Measurements from ENCODE around the gene GUSB. TPM values are rescaled to one million over a fixed set of nuclear protein-coding genes. Genes with fewer than 3 reads are reported as not detected.

GUSB gene
- total RNA-seq, 1 donor, result 32.6 TPM

GRCh38 chr7:65925040-65925439, 57.0 kb downstream of the GUSB start:
- H4K20me1 ChIP-seq (ENCODE audit: insufficient read depth, low read length), result peaks cover 25% of the 10 kb centered on the region

GRCh38 chr7:65924193-65924592, 57.8 kb downstream of the GUSB start:
- Histone ChIP-seq H3K27ac (ENCODE audit: low read depth, low read length) (no peak overlapping the region), H2AFZ (ENCODE audit: low read length) (no peak overlapping the region), H4K20me1 (ENCODE audit: insufficient read depth, low read length) (peaks cover 25% of the 10 kb centered on the region), H3K4me2 (ENCODE audit: insufficient read depth, low read length) (no peak overlapping the region), H3K4me1 (ENCODE audit: insufficient read depth, low read length) (no peaks in the 10 kb centered on the region), H3K79me2 (ENCODE audit: insufficient read depth, low read length) (peaks cover 67% of the 10 kb centered on the region), H3K9me3 (ENCODE audit: low read depth, low read length) (no peaks in the 10 kb centered on the region), H3K4me3 (ENCODE audit: insufficient read depth, low read length) (no peak overlapping the region), H3K36me3 (ENCODE audit: insufficient read depth, low read length) (no peaks in the 10 kb centered on the region), H3K27me3 (ENCODE audit: insufficient read depth, low read length) (no peaks in the 10 kb centered on the region)
- peak; percentile 26 for DNase-seq (ENCODE audit: insufficient read length, low spot score, missing footprints)
- TF ChIP-seq, protein P1, sequence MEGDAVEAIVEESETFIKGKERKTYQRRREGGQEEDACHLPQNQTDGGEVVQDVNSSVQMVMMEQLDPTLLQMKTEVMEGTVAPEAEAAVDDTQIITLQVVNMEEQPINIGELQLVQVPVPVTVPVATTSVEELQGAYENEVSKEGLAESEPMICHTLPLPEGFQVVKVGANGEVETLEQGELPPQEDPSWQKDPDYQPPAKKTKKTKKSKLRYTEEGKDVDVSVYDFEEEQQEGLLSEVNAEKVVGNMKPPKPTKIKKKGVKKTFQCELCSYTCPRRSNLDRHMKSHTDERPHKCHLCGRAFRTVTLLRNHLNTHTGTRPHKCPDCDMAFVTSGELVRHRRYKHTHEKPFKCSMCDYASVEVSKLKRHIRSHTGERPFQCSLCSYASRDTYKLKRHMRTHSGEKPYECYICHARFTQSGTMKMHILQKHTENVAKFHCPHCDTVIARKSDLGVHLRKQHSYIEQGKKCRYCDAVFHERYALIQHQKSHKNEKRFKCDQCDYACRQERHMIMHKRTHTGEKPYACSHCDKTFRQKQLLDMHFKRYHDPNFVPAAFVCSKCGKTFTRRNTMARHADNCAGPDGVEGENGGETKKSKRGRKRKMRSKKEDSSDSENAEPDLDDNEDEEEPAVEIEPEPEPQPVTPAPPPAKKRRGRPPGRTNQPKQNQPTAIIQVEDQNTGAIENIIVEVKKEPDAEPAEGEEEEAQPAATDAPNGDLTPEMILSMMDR (IDR thresholded peaks at IDR 0.05; ENCODE audit: extremely low read depth, low read depth, low read length), result no peak

More at GRCh38 chr7:65925040-65925439, 57.0 kb downstream of the GUSB start:
- TF ChIP-seq, protein P1 (IDR thresholded peaks at IDR 0.05; ENCODE audit: extremely low read depth, low read depth, low read length), result no peak
- H3K4me1 ChIP-seq (ENCODE audit: insufficient read depth, low read length), result no peaks in the 10 kb centered on the region
- H3K9me3 ChIP-seq (ENCODE audit: low read depth, low read length), result no peaks in the 10 kb centered on the region
- H2AFZ ChIP-seq (ENCODE audit: low read length), result no peak overlapping the region
- no peak overlapping the region for H3K4me3 ChIP-seq (ENCODE audit: insufficient read depth, low read length)
- no peaks in the 10 kb centered on the region for H3K36me3 ChIP-seq (ENCODE audit: insufficient read depth, low read length)
- H3K79me2 ChIP-seq (ENCODE audit: insufficient read depth, low read length), result peaks cover 64% of the 10 kb centered on the region
- no peaks in the 10 kb centered on the region for H3K27me3 ChIP-seq (ENCODE audit: insufficient read depth, low read length)
- H3K27ac ChIP-seq (ENCODE audit: low read depth, low read length), result no peak overlapping the region
- no peak overlapping the region for H3K4me2 ChIP-seq (ENCODE audit: insufficient read depth, low read length)
- DNase-seq (ENCODE audit: insufficient read length, low spot score, missing footprints), result no peak

- no peak overlapping the region for H3K27ac ChIP-seq (ENCODE audit: low read depth, low read length)
- TF ChIP-seq, protein P1 (IDR thresholded peaks at IDR 0.05; ENCODE audit: extremely low read depth, low read depth, low read length), result no peak
- H3K9me3 ChIP-seq (ENCODE audit: low read depth, low read length), result no peaks in the 10 kb centered on the region
- peaks cover 62% of the 10 kb centered on the region for H3K79me2 ChIP-seq (ENCODE audit: insufficient read depth, low read length)
- no peaks in the 10 kb centered on the region for H3K4me1 ChIP-seq (ENCODE audit: insufficient read depth, low read length)
- peaks cover 25% of the 10 kb centered on the region for H4K20me1 ChIP-seq (ENCODE audit: insufficient read depth, low read length)
- DNase-seq (ENCODE audit: insufficient read length, low spot score, missing footprints), result no peak
- H3K4me3 ChIP-seq (ENCODE audit: insufficient read depth, low read length), result no peak overlapping the region
- no peaks in the 10 kb centered on the region for H3K36me3 ChIP-seq (ENCODE audit: insufficient read depth, low read length)
- H3K4me2 ChIP-seq (ENCODE audit: insufficient read depth, low read length), result no peak overlapping the region
- no peaks in the 10 kb centered on the region for H3K27me3 ChIP-seq (ENCODE audit: insufficient read depth, low read length)
- H2AFZ ChIP-seq (ENCODE audit: low read length), result no peak overlapping the region
Measured at GRCh38 chr7:65923316-65923715, 58.7 kb downstream of the GUSB start.

GRCh38 chr7:65915921-65916657, 65.9 kb downstream of the GUSB start:
- peak; percentile 42 for DNase-seq (ENCODE audit: insufficient read length, low spot score, missing footprints)
- no peak overlapping the region for H3K4me3 ChIP-seq (ENCODE audit: insufficient read depth, low read length)
- H3K36me3 ChIP-seq (ENCODE audit: insufficient read depth, low read length), result no peaks in the 10 kb centered on the region
- TF ChIP-seq, protein P1 (IDR thresholded peaks at IDR 0.05; ENCODE audit: extremely low read depth, low read depth, low read length), result no peak
- no peaks in the 10 kb centered on the region for H3K9me3 ChIP-seq (ENCODE audit: low read depth, low read length)
- no peaks in the 10 kb centered on the region for H3K27me3 ChIP-seq (ENCODE audit: insufficient read depth, low read length)
- no peak overlapping the region for H3K27ac ChIP-seq (ENCODE audit: low read depth, low read length)
- peaks cover 30% of the 10 kb centered on the region for H4K20me1 ChIP-seq (ENCODE audit: insufficient read depth, low read length)
- H3K4me2 ChIP-seq (ENCODE audit: insufficient read depth, low read length), result no peak overlapping the region
- H3K4me1 ChIP-seq (ENCODE audit: insufficient read depth, low read length), result peaks cover 7% of the 10 kb centered on the region
- peaks cover 52% of the 10 kb centered on the region for H3K79me2 ChIP-seq (ENCODE audit: insufficient read depth, low read length)
- no peak overlapping the region for H2AFZ ChIP-seq (ENCODE audit: low read length)

All from osteoblast (primary cell).